GM12892 (cell line): ENCODE measurements around the gene ARMC9.

ENCODE experiments used
- POLR2A ChIP-seq: IDR thresholded peaks from 2 replicates; pipeline ENCODE4 v1.6.1; 2011; ENCODE audit warnings: low read depth, low read length, control low read depth
- TAF1 ChIP-seq: IDR thresholded peaks from 2 replicates; pipeline ENCODE4 v1.6.1; 2011; ENCODE audit warnings: low read depth, mild to moderate bottlenecking, control low read depth, low read length, borderline replicate concordance

DNA sequence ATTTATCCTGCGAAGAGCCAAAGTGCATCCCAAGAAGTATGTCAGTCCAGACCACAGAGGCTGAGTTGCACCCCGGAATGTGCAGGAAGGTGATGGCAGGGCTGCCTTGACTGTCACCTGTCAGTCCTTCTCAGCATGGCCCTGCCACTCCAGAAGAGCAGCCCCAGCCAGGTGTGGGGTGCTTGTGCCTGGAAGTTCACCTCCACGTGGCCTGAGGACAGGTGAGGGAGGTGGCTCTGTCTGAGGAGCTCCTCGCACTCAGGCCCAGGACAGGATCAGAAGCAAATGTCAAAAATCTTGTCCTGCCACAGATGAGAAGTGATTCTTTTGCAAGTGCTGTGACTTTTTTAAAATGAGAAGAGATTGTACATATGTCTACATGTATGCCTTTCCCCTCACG is 165.6 kb downstream of the ARMC9 start:
- no peak for TF ChIP-seq TAF1
- no peak for TF ChIP-seq POLR2A
